GM06990 (cell line): Measurements from ENCODE around the gene IL18RAP.

Source experiments
- DNase-seq: peaks from one replicate; pipeline ENCODE4 v3.0.0-alpha.2; 2011; ENCODE audit not compliant: insufficient read length; ENCODE audit errors: extremely low read depth
- H3K27me3 ChIP-seq: replicated peaks from 2 replicates; pipeline ENCODE4 v1.6.0; 2011; ENCODE audit warnings: low read length; ENCODE audit not compliant: control insufficient read depth, insufficient read depth
- H3K36me3 ChIP-seq: 2 replicates; pipeline ENCODE4 v1.5.1; 2011; ENCODE audit warnings: low read length; ENCODE audit not compliant: control insufficient read depth, insufficient read depth
- H3K4me3 ChIP-seq: replicated peaks from 2 replicates; pipeline ENCODE4 v1.5.1; 2011; ENCODE audit warnings: low read depth, mild to moderate bottlenecking, control low read depth, low read length
- TF ChIP-seq, protein P1 (sequence below): IDR thresholded peaks from 2 replicates; pipeline ENCODE4 v1.5.1; 2011; ENCODE audit warnings: low read length, control low read depth, mild to moderate bottlenecking, inconsistent platforms; ENCODE audit not compliant: insufficient read depth, poor library complexity, severe bottlenecking

IL18RAP gene

DNA sequence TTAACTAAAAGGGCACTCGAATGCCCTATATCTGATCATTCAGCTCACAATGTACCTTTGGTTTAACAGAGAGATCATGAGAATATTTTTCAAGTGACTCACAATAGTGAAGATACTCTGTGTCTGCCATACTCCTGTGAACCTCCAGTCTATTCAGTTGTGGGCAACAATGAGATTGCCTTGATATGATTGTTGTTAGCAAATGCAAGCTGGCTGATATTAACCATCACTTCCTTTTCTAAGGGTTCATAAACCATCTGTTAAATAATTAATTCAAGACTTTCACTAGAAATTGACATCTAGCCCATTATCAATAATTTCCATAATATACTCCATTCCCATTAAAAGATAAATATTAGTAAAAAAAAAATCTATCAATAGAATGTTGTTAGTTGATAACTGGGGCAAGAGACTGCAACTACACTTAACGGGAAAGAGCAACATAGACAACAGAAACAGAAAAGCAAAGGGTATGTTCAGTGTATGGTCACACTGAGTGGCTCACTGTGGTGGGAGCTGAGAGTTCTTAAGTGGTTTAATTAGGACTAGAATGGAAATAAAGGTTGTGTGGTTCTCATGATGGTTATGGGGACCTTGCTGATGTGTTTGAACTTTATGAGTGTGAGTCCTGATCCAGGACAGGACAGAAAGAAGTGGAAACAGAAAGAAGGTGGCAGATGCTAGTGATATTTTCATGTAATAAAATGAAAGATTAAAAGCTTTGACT lies 11.9 kb downstream of the IL18RAP start:
- DNase-seq: peak; percentile 40
- no peak overlapping the region for H3K4me3 ChIP-seq
- TF ChIP-seq, protein P1, sequence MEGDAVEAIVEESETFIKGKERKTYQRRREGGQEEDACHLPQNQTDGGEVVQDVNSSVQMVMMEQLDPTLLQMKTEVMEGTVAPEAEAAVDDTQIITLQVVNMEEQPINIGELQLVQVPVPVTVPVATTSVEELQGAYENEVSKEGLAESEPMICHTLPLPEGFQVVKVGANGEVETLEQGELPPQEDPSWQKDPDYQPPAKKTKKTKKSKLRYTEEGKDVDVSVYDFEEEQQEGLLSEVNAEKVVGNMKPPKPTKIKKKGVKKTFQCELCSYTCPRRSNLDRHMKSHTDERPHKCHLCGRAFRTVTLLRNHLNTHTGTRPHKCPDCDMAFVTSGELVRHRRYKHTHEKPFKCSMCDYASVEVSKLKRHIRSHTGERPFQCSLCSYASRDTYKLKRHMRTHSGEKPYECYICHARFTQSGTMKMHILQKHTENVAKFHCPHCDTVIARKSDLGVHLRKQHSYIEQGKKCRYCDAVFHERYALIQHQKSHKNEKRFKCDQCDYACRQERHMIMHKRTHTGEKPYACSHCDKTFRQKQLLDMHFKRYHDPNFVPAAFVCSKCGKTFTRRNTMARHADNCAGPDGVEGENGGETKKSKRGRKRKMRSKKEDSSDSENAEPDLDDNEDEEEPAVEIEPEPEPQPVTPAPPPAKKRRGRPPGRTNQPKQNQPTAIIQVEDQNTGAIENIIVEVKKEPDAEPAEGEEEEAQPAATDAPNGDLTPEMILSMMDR: no peak
- H3K36me3 ChIP-seq: no peaks in the 10 kb centered on the region
- H3K27me3 ChIP-seq: no peaks in the 10 kb centered on the region

DNA sequence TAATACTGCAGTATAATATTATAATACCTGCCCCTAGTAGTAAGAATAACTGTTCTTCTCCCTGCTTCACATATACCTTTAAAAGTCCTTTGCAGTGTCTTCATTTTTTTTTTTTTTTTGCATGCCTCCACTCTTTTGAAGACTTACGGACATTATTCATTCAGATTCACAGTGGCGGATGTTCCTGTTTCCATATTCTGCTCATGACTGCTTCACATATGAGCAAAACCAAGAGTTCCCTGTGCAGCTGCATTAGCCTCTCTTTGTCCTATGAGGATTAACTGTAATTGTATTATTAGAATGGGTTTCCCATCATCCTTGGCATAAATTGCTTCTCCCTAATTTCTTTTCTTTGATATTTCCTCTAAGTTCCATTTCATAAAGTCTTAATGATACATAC lies 12.8 kb downstream of the IL18RAP start:
- DNase-seq: no peak
- Histone ChIP-seq H3K36me3 (no peaks in the 10 kb centered on the region), H3K4me3 (no peak overlapping the region), H3K27me3 (no peaks in the 10 kb centered on the region)
- TF ChIP-seq, protein P1: no peak

DNA sequence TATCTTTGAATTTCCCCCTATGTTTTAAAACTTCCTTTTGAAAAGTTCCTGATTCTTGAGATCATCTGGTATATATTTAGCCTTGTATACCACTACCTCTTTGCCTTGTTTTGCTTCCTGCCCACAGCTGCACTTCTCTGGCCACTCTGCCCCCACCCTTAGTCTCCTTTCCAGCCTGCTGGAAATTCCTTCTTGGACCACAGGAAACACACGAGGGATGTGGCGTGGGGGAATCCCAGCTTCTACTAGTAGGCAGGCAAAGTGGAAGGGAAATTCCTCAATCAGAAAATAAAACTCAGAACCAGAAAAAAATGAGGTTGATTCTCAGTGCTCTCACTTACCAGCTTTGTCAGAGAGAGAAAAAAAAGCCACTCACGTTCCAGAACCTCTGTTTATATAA lies 13.4 kb downstream of the IL18RAP start:
- H3K4me3 ChIP-seq: no peak overlapping the region
- DNase-seq: peak; percentile 47
- TF ChIP-seq, protein P1: no peak

DNA sequence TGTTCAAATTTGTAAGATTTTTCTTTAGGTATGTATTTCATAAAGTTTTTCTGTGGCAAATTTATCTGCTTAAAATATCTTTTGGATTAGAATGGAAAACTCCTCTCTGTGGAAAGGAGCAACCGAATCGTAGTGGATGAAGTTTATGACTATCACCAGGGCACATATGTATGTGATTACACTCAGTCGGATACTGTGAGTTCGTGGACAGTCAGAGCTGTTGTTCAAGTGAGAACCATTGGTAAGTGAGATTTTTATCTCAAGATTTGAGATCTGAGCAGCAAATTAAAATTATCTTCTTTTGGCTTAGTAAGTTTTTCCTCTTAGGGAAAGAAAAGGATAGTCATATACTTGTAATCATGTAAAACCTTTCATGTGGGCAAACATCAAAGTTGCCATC lies 14.2 kb downstream of the IL18RAP start:
- Histone ChIP-seq H3K36me3 (no peaks in the 10 kb centered on the region), H3K27me3 (no peaks in the 10 kb centered on the region), H3K4me3 (no peak overlapping the region)
- no peak for DNase-seq
- TF ChIP-seq, protein P1: no peak

More for the DNA sequence above, 13.4 kb downstream of the IL18RAP start:
- Histone ChIP-seq H3K36me3 (no peaks in the 10 kb centered on the region), H3K27me3 (no peaks in the 10 kb centered on the region)

DNA sequence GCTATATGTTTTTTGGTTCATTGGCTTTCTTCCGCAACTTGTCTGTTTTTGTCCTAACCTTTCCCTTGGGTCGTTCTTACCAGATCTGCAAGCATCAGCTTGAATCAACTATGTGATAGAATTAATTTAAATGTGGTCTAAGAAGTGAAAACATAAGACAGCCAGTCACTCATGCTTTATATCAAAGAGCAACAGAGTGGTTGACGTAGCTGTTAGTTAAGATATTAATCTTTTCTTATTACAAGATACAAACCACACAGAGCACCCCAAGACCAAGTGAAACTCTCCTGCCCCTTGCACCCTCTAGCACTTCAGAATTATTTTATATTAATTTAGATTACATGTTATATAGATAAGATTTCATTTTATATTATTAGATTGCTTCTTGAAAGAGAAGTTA lies 15.2 kb downstream of the IL18RAP start:
- TF ChIP-seq, protein P1: no peak
- Histone ChIP-seq H3K27me3 (no peaks in the 10 kb centered on the region), H3K4me3 (no peak overlapping the region), H3K36me3 (no peaks in the 10 kb centered on the region)
- DNase-seq: no peak
